CD4-positive, alpha-beta T cell treated with Interleukin-17A for 1 hour (primary cell): ENCODE results near the gene PROM1.

Experiments
- DNase-seq: peaks from one replicate; pipeline ENCODE4 v3.0.0-alpha.2; 2020

Gene PROM1

GRCh38 chr4:16056681-16057385, 27.0 kb downstream of the PROM1 start:
- DNase-seq = no peak

GRCh38 chr4:16055873-16056272, 27.9 kb downstream of the PROM1 start:
- DNase-seq = no peak

DNA sequence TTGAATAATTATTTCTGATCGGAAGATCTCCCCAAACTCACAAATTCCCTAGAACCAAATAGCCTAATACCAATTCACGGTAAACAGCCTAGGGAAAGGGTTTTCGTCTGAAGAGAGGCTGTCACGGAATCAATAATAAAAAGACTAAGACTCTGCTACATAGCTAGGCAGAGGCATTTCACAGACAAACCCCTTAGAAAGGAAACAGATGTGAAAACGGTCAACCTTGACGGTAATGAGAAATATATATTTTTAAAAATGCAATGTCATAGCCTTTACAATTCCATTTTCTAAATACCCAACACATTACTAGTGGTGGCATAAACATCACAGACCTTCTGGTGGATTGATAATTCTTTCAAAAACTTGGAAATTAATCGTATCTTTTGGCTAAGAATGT, 28.4 kb downstream of the PROM1 start:
- DNase-seq = no peak

- DNase-seq = no peak
Observed at GRCh38 chr4:16052939-16053338, 30.9 kb downstream of the PROM1 start.

GRCh38 chr4:16051980-16052379, 31.8 kb downstream of the PROM1 start:
- no peak for DNase-seq

DNA sequence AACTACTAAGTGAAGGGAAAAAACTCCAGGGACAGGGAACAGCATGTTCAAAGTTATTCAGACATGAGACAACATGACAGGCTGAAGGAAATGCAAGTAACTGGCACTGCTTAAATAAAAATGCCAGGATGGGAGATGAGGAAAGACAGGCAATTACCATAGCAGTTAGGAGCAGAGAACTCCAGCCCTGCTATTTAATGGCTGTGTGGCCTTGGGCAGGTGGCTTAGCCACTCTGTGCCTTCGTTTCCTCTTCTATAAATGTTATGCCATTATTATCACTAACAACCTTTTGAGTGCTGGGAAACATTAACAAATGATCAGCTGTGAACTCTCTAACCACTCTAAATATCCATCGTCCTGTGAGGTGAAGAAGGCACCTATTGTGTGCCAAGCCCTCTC, 32.7 kb downstream of the PROM1 start:
- DNase-seq = no peak

DNA sequence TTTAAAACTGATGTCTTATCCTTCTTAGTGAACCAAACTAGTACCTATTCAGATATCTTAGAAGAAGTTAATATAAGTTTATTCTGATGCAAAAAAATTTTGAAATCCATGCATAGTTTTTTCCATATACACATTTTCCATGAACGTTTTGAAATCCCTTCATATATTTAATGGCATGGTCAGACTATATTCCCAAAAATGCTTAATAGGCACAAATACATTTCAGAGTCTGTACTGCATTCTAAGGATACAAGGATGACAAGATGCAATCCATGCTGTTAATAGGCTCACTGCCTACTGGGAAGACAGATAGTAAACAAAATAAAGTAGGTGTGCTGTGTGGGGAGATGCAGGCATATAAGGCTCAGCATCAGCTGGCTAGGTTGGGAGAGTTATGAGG, 33.2 kb downstream of the PROM1 start:
- no peak for DNase-seq

GRCh38 chr4:16048619-16049419, 35.0 kb downstream of the PROM1 start:
- DNase-seq = no peak

DNA sequence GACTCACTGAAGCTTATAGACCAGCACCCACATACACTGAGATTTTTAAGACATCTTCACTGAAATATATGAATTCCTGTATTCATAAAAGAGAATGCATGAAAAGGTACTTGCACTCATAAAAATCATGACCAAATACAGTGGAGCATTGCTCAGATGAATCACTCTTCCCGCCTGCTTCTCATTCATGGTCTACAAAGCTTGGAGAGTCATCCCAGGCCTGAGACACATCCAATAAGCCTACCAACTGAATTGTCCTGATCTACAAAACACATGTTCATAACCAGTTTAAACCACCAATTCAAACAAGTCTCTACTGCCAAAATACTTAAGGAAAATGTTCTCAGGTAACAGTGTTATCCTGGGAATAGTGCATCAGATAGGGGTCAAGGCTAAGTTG, 38.1 kb downstream of the PROM1 start:
- DNase-seq = no peak

DNA sequence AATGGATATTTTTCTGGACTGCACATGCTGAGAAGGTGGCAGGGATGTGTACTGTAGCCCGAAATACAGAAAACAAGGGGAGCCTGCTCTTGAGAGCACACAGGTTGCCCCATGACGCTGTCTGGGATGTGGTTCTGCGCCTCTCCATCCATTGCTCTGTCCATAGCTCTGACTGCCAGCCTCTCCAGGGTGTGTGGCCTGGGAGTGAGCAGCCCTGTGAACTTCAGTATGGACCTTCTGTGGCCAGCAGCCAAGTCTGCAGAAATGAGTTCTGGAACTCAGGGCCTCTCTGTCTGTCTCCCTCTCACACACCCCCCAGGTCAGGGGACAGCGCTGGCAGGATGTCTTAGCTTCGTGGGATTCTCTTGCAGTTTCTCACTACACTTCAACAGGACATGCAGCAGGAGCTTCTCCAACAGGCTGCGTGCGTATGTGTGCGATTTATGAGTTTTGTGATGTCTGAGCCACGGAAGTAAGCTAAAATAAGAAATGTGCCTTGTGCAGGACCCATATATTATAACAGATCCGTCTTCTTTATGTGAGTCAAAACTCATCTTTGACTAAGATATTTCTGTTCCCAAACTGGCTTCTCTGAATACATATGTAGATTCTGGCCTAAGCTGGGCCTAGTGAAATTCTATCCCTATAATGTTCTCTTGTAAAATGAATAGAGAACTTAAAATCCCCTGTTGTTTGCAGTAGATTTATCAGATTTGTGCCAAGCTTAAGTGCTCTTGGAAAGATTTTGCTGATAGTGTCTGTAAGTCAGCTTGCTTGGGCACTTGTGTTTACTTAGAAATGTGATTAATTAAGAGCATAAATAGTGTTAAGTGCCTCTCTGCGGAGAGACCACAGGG, 40.0 kb downstream of the PROM1 start:
- no peak for DNase-seq

DNA sequence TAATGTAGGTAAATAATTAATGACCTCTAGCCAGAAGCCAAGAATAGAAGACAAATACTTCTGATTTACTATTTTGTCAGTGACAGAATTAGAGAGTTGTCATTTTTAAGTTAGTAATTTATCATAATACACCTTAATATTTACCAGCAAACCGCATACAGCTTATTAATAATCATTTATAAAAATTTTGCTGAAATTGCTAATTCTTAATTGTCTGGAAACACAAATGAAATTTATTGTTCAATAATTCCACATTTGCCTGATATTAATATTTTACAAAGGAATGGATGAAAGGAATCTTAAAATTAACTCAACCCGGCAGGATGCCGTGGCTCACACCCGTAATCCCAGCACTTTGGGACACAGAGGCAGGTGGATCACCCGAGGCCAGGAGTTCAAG, 44.7 kb downstream of the PROM1 start:
- DNase-seq = no peak

- no peak for DNase-seq
Observed at GRCh38 chr4:16037901-16038300, 45.9 kb downstream of the PROM1 start.

- DNase-seq = no peak
Observed at GRCh38 chr4:16035843-16036242, 48.0 kb downstream of the PROM1 start.

DNA sequence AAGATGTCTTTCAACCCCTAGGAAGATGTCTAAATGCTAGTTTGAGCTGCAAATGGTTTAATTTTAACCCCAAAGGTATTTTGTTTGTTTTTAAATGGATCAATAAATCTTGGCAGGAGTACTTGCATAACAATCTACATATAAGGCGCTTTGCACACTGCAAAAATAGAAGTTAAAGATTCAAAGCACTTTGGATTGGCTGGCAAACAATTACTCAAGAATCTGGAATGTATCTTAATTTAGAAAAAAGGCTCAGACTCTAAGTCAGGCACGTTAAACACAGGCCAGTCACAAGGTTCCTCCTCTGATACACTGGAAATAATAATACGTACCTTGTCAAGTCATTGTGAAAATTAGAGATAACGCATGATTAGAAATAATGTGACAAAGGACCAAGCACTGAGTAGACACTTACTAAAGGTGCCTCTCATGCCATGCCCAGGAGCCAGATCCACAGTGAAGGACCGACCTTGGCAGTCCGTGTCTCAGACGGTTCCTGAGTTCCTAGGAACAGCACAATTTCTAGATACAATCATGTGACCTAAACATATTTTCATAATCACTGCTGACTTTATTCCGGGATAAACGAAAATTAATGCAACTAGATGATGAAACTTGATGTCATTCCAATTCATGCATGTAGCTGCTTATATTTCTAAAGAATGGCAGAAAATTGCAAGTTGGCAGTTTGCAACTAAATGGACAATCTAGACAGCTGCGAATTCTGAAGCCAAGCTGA, 49.6 kb downstream of the PROM1 start:
- no peak for DNase-seq

- no peak for DNase-seq
Observed at GRCh38 chr4:16032396-16032770, 51.4 kb downstream of the PROM1 start.

GRCh38 chr4:16031546-16032395, 52.1 kb downstream of the PROM1 start:
- DNase-seq = no peak

DNA sequence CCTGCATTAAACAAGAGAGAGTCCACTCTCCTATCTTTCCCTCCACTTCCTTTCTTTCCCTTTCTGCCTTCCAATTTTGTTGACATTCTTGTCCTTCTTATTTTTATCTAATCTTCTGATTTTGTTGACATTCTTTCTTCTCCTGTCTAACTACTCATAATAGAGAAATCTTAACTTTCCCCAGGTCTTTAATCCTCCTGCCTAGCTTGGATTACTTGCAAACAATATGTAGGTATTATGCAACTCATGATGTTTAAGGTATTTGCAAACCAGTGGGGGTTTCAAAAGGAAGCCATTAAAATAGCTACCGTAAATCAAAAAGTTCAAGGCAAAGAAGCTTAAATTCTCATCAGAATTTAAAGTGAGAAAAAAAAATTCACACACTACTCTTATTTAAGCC, 53.9 kb downstream of the PROM1 start:
- no peak for DNase-seq

GRCh38 chr4:16029262-16029661, 54.6 kb downstream of the PROM1 start:
- DNase-seq = no peak

DNA sequence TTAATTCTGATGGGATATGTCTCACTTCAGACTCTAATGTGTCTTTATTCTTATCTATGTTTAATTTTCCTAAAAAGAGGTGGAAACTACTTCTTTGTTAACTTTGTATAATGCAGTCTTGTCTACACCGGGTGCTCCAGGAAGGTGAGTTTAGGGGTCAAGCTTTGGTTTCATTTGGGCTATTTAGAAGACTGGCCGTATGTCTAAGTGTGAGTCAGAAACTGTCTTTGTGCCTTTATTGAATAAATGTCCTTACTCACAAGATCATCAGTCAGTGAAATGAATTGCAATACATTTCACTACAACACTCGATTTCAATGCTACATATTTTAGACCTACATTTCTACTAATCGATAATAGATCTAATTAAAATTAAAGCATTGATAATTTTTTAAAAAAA, 56.2 kb downstream of the PROM1 start:
- no peak for DNase-seq

- DNase-seq = no peak
Observed at GRCh38 chr4:16027114-16027513, 56.7 kb downstream of the PROM1 start.

DNA sequence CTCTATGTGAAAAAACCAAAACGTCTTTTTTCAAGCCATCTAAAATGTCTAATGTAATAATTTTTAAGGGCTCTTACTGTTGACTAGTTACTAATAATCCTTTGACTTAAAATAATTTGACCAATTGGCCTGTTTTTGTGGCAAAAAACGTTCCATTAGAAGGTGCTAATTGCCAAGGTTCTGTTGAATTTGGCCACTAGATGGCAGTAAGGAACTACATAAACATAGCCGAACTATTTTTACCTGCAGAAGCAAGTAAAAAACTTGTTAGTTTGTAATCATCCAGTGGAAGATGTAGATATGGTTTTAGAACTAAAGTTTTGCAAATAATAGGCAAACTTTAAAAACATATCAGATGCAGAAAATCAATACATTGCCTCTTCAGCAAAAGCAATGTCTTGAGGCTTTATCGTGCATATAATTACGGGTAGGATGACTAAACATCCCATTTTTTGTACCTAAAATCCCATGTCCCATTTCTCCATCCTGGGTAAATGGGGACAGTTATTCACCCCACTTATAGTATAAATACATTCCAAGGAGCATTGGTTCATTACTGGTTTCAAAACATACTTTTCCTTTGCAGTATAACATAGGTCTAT, 57.6 kb downstream of the PROM1 start:
- DNase-seq = peak; percentile 69

- DNase-seq = no peak
Observed at GRCh38 chr4:16025268-16025667, 58.6 kb downstream of the PROM1 start.
